GM12873 (cell line): ENCODE data around the gene CSMD2.

ENCODE experiments used
- TF ChIP-seq, protein P1 (sequence below): IDR thresholded peaks from 2 replicates; pipeline ENCODE4 v1.5.1; 2012; ENCODE audit warnings: low read depth, mild to moderate bottlenecking, moderate library complexity, low read length, control low read depth; ENCODE audit not compliant: insufficient read depth; ENCODE audit errors: missing control alignments

CSMD2 gene

DNA sequence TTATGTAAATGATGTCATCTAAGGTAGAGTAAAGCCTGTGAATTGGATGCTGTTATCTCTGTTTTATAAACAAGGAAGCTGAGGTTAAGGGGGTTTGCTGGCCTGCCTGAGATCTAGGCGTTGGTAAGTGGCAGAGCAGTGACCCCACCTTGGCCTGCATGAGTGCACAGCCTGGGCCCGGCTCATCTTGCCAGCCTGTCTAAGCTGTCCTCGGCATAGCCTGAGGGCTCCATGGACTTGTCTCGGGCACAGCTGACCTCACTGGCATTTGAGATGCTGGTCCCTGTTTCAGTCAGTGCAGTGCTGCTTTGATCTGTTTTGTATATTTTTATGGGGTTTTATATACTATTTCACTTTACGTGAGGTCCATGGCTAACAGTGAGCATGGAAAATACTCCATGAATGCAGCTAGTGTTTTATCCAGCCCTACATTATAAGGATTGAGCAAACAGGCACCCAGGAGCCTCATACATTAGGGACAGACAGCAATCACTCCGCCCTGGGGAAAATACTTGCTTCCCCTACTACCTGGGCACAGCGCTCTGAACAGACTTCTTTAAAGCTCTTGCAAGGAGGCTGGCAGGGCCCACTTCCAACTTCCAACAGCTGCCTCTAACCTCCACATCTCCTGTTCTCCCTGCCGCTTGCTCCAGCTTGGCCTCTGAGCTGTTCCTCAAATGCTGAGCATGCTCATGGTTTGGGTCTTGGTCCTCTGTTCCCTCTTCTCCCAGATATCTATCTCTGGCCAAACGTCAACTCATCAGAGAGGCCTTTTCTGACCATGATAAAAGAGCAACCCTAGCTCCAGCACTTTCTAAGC is 451.8 kb downstream of the CSMD2 start:
- TF ChIP-seq, protein P1, sequence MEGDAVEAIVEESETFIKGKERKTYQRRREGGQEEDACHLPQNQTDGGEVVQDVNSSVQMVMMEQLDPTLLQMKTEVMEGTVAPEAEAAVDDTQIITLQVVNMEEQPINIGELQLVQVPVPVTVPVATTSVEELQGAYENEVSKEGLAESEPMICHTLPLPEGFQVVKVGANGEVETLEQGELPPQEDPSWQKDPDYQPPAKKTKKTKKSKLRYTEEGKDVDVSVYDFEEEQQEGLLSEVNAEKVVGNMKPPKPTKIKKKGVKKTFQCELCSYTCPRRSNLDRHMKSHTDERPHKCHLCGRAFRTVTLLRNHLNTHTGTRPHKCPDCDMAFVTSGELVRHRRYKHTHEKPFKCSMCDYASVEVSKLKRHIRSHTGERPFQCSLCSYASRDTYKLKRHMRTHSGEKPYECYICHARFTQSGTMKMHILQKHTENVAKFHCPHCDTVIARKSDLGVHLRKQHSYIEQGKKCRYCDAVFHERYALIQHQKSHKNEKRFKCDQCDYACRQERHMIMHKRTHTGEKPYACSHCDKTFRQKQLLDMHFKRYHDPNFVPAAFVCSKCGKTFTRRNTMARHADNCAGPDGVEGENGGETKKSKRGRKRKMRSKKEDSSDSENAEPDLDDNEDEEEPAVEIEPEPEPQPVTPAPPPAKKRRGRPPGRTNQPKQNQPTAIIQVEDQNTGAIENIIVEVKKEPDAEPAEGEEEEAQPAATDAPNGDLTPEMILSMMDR: no peak

DNA sequence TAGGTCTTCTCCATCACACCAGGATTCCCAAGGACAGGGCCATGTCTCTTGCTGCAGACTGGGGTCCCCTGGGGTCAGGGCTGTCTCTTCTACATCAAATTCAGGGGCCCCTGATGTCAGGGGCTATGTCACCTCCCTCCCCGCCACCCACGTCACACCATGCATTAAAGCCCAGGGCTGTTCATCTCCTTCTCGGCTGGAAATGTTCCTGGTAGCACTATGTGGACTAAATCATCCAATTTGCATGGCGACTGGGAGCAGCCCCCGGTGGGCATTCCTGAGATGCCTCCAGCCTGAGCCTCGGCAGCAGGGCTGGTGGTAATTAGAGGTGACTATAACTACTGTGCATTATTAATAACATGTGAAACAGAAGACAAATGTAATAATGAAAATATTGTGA is 452.8 kb downstream of the CSMD2 start:
- TF ChIP-seq, protein P1: no peak

DNA sequence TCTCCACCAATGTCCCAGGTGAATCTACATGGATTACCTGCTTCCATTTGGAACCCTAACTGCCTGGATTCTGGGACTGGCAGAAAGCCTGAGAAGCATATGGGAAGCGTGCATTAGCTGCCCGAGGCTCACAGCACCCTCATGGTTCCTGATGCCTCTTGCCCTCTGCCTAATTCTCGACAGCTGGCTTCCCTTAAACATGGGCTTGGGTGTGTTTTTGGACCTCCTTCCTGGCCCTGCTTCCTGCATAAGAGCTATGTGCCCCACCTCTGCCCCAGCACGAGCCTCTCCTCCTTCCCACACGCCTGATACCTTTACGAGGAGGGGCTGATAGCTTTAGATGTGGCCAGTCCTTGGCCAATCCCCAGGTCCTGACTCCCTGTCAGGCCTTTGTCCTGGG is 453.5 kb downstream of the CSMD2 start:
- TF ChIP-seq, protein P1: no peak

DNA sequence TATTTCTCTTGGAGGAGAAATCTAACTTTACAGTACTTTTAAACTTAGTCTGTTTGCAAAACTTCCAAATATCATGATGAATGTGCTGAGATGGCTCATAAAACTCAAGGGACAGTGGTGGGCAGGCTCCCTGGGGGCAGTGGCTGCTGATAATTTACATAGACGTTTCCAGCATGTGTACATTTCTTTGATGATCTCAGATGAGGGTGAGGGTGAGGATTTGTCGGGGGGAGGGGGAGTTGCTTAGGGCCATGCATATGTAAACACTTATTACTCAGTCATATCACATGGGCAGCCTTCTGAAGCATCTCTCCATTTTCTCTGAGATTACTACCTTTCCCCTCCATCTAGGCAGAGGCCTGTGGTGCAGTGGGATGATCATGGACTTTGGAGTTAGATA is 454.1 kb downstream of the CSMD2 start:
- TF ChIP-seq, protein P1: no peak

DNA sequence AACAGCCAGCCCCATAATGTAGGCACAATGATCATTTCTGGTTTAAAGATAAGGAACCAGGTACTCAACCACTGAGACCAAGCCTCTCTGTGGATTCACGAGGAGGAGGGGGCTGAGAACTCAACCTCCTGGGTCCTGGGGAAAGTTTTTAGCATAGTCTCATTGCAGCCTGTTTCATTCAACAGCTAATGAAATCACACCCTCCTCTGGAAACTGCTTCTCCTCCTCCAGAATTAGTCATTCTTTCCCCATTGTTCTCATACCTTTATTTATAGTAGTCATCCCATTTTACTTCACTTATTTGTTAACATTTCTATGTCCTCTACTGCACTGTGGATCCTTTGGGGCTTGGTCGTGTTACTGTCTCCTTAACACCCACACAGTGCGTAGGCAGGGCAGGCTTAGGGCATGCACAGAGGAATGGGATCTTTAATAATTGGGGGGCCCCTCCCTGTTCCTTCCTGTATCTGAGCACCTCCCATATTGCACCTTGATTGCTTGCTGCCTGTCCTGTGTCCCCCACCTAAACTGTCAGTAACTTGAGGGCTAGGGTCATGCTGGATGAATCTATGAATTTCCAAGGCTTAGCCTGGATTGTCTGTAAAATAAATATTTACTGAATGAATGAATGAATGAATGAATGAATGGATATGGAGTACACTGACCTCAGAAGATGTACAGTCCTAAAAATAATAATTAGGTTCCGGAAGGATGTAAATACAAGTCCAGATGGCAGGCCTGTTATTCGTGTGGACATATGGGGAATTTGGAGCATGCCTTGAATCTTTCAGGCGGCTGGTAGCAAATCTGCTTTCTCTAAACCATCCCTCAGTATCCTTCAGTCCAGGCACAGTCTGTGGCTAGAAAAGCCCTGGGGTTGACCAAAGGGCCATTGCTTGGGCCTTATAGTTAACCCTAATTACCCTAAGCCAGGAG is 455.0 kb downstream of the CSMD2 start:
- TF ChIP-seq, protein P1: no peak

DNA sequence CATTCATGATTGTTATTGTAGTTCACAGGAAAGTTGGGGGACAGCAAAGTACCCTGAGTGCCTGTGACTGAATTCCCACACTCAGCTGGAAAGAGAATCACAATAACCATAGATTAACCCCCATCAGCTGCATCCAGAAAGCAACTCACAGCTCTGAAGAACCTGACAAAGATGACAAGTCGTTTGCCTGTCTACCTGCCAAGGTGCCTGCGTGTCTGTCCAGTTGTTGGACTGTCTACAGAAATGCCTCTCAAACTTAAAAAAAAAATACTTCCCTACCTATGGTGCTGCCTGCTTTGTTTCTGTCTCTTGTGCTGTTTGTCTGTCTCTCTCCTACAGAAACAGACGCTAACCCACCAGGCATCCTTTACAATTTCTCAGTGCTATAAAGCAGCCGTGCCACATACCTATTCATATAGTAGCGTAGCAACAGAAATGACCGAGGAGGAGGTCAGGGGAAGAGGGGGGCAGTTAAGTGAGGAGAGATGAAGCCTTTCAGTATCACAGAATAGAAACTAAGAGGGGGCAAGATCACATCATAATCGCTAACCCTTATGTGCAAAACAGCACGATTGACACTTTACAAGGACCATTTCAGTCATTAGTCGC is 455.8 kb downstream of the CSMD2 start:
- TF ChIP-seq, protein P1: no peak

DNA sequence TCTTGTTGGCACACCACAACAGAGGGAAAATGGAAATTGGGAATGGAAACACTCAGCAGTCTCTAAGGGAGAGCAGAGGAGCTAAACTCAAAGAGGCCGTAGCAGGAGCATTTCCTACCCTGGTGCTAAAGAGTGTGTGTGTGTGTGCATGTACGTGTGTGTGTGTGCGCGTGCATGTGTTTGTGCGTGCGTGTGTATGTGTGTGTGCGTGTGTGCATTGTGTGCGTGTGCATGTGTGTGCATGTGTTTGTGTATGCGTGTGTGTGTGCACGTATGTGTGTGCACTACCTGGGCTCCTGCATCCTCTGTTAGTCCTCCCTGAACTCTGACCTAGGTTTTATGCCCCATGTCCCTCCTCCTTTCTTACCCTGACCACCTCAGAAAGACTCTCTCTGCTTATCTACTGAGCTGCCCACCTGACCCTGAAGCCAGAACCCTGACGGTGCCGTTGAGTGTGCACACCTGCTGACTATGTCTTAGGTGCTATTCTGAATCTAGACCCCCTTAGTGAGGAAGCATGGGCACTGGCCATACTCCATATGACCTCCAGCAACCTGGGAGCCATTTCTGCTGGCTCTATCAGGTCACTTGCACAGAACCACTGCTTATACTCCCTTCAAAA is 458.3 kb downstream of the CSMD2 start:
- TF ChIP-seq, protein P1: no peak
